HEK293T (cell line): ENCODE results near the gene ACTN2.

Experiments
- CTCF ChIA-PET: fragments of 350-600 bp; formaldehyde crosslinking; extraction: SDS; loops from one replicate; lab custom pipeline; 2021; ENCODE audit warnings: antibody characterized with exemption, inconsistent platforms; lab: Yijun Ruan, JAX
- POLR2A ChIA-PET: fragments of 350-600 bp; formaldehyde crosslinking; extraction: SDS; loops from one replicate; lab custom pipeline; 2020; ENCODE audit warnings: antibody characterized with exemption, inconsistent platforms; lab: Yijun Ruan, JAX
- DNase-seq: peaks from one replicate; pipeline ENCODE4 v3.0.0; 2012; ENCODE audit warnings: mixed read lengths; ENCODE audit errors: extremely low spot score
- ARNT ChIP-seq: fragments of 450-650 bp; IDR thresholded peaks from 2 replicates; pipeline ENCODE4 v1.6.1; 2017; ENCODE audit warnings: mild to moderate bottlenecking
- BHLHE40 ChIP-seq: fragments of 450-650 bp; IDR thresholded peaks from 2 replicates; pipeline ENCODE4 v1.6.1; 2016; ENCODE audit warnings: mild to moderate bottlenecking, moderate library complexity, borderline replicate concordance
- CTBP1 ChIP-seq: fragments of 450-650 bp; IDR thresholded peaks from 2 replicates; pipeline ENCODE4 v1.6.1; 2016; ENCODE audit warnings: borderline replicate concordance
- ELF4 ChIP-seq: fragments of 450-650 bp; IDR thresholded peaks from 2 replicates; pipeline ENCODE4 v1.6.1; 2017; ENCODE audit warnings: antibody characterized with exemption
- FOXA1 ChIP-seq: fragments of 450-650 bp; IDR thresholded peaks from 2 replicates; pipeline ENCODE4 v1.6.1; 2016; ENCODE audit warnings: mild to moderate bottlenecking
- FOXK2 ChIP-seq: fragments of 450-650 bp; IDR thresholded peaks from 2 replicates; pipeline ENCODE4 v1.6.1; 2016; ENCODE audit warnings: mild to moderate bottlenecking
- FOXM1 ChIP-seq: fragments of 450-650 bp; IDR thresholded peaks from 2 replicates; pipeline ENCODE4 v1.6.1; 2017; ENCODE audit warnings: mild to moderate bottlenecking, borderline replicate concordance
- HDGF ChIP-seq: fragments of 450-650 bp; IDR thresholded peaks from 2 replicates; pipeline ENCODE4 v1.6.1; 2017; ENCODE audit warnings: antibody characterized with exemption, borderline replicate concordance
- L3MBTL2 ChIP-seq: fragments of 450-650 bp; conservative IDR thresholded peaks from 2 replicates; pipeline ENCODE4 v1.6.1; 2016; ENCODE audit warnings: mild to moderate bottlenecking
- LEF1 ChIP-seq: fragments of 450-650 bp; IDR thresholded peaks from 2 replicates; pipeline ENCODE4 v1.6.1; 2017; ENCODE audit warnings: mild to moderate bottlenecking, borderline replicate concordance
- NFRKB ChIP-seq: fragments of 450-650 bp; IDR thresholded peaks from 2 replicates; pipeline ENCODE4 v1.6.1; 2016; ENCODE audit warnings: mild to moderate bottlenecking, moderate library complexity
- SP1 ChIP-seq: fragments of 450-650 bp; IDR thresholded peaks from 2 replicates; pipeline ENCODE4 v1.6.1; 2017
- SUZ12 ChIP-seq: fragments of 450-650 bp; IDR thresholded peaks from 2 replicates; pipeline ENCODE4 v1.6.1; 2016; ENCODE audit warnings: mild to moderate bottlenecking
- TARDBP ChIP-seq: fragments of 450-650 bp; IDR thresholded peaks from 2 replicates; pipeline ENCODE4 v1.6.1; 2016
- ZNF384 ChIP-seq: fragments of 450-650 bp; IDR thresholded peaks from 2 replicates; pipeline ENCODE4 v1.6.1; 2016
- TF ChIP-seq, protein P1 (sequence below): fragments of 450-650 bp; IDR thresholded peaks from 2 replicates; pipeline ENCODE4 v1.6.1; 2016

The ACTN2 gene

DNA sequence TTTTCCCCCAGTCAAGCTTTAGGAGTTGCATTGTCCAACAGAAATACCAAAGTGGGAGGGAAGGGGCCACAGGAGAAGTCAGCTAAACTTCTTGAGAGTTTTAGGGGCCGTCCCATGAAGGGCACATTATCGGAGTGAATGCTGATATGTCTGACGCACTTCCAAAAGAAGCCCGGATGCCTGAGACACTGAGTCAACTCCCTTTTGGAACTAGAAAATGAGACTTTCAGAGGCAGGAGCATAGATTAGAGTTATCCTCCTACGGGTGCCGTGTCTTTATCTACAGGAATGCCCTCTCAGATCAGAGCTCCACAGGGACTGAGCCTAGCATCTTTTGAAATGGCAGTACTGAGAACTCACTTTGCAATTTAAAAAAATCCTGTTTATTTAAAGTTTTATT is 13.1 kb downstream of the ACTN2 start:
- TF ChIP-seq ELF4: no peak
- no peak for TF ChIP-seq NFRKB
- no peak for TF ChIP-seq FOXM1
- TF ChIP-seq BHLHE40: no peak
- TF ChIP-seq SP1: no peak
- no peak for TF ChIP-seq ZNF384
- no peak for TF ChIP-seq ARNT
- TF ChIP-seq SUZ12: no peak
- TF ChIP-seq HDGF: no peak
- TF ChIP-seq LEF1: no peak
- no peak for TF ChIP-seq TARDBP
- TF ChIP-seq CTBP1: no peak
- no peak for TF ChIP-seq FOXA1
- no peak for TF ChIP-seq L3MBTL2
- TF ChIP-seq, protein P1, sequence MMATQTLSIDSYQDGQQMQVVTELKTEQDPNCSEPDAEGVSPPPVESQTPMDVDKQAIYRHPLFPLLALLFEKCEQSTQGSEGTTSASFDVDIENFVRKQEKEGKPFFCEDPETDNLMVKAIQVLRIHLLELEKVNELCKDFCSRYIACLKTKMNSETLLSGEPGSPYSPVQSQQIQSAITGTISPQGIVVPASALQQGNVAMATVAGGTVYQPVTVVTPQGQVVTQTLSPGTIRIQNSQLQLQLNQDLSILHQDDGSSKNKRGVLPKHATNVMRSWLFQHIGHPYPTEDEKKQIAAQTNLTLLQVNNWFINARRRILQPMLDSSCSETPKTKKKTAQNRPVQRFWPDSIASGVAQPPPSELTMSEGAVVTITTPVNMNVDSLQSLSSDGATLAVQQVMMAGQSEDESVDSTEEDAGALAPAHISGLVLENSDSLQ: no peak
- TF ChIP-seq FOXK2: no peak
- CTCF ChIA-PET: interaction anchor here (0.6 to 0.9 kb wide), 2 partner anchors 90 to 91 kb away, joined by 3 to 4 read pairs; no protein-coding TSS in a partner anchor

DNA sequence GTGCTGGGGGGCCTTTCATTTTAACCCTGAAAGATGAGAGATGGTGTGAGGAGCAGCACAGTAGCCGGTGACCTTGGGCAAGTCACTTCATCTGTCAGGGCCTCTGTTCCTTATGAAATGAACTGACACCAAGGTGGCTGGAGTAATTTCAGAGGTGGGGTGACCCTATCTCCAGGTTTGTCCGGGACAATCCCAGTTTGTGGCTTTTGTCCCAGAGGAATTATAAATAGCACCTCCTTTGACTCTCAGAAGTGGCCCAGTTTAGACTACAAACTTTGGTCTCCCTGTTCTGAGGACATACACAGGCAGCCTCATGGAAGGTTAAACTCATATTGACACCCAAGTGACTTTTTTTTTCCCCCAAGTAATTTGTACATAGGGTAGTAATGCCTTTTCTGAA is 14.6 kb downstream of the ACTN2 start:
- POLR2A ChIA-PET: no interaction called here
- TF ChIP-seq SUZ12: no peak
- TF ChIP-seq FOXM1: no peak
- TF ChIP-seq TARDBP: no peak
- no peak for TF ChIP-seq CTBP1
- TF ChIP-seq BHLHE40: no peak
- TF ChIP-seq L3MBTL2: no peak
- TF ChIP-seq ZNF384: no peak
- TF ChIP-seq, protein P1: no peak
- no peak for TF ChIP-seq SP1
- no peak for TF ChIP-seq LEF1
- no peak for TF ChIP-seq ELF4
- no peak for TF ChIP-seq HDGF
- TF ChIP-seq FOXK2: no peak
- no peak for TF ChIP-seq FOXA1
- no peak for TF ChIP-seq ARNT
- no peak for TF ChIP-seq NFRKB
- DNase-seq: no peak
- CTCF ChIA-PET: no interaction called here

More for the DNA sequence above, 13.1 kb downstream of the ACTN2 start:
- no peak for DNase-seq
- POLR2A ChIA-PET: no interaction called here

DNA sequence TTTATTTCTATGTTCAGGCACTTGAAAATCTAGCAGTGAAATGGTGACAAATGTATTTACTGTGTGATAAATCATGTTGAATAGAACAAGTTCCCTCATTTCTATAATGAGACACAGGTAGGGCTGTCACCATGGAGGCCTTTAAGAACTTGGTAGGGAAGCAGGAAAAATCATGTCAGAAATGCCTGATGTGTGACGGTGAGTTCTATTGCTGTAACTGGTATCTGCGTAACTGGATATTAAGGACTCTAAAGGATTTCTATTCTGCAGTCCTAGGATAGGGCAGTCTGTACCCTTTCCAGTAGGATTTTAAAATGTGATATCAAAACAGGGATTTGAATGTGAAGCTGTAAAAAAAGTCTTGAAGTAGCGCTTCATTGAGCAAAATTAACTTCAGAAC is 15.5 kb downstream of the ACTN2 start:
- POLR2A ChIA-PET: interaction anchor here (0.8 to 1.8 kb wide), 3 partner anchors 93 to 97 kb away, joined by 3 to 6 read pairs (median 5); partner anchors contain the start of genes HEATR1 and MTR
- CTCF ChIA-PET: interaction anchor here (1.1 kb wide), 1 partner anchor 21 kb away, joined by 3 read pairs; no protein-coding TSS in a partner anchor
- TF ChIP-seq FOXK2 (no peak), LEF1 (no peak), L3MBTL2 (no peak), CTBP1 (no peak), ELF4 (no peak), NFRKB (no peak), SP1 (no peak), BHLHE40 (no peak), TARDBP (no peak), FOXA1 (no peak)
- TF ChIP-seq, protein P1: no peak
- no peak for DNase-seq

DNA sequence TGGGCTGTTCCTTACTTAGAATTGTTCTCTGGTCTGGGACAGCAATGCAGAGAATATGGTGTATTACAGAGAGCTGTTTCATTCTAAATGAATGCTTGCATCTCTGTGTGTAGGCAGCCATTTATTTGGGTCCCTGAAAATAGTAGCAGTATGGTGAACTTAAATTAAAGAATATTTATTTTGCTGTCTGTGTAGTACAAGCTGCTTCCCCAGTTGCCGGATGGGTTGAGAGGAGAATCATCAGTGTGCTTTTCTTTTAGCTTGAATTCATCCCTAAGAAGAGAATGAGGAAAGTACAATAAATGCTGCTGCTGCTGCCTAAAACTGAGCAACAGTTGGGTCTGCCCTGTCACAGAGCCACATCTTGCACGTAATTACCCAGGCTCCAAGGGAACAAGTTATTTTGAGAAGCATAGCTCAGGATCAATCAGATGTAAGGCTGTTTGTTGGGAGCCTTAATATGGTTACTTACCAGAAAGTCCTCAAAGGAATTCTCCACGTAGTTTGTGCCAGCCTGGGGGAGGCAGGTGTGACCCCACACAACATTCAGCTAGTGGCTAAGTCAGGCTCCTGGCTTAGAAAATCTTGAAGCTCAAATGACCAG is 16.6 kb downstream of the ACTN2 start:
- CTCF ChIA-PET: interaction anchor here (0.5 to 0.6 kb wide), 2 partner anchors 19 to 939 kb away, joined by 3 read pairs; no protein-coding TSS in a partner anchor
- POLR2A ChIA-PET: interaction anchor here (0.8 to 1.8 kb wide), 4 partner anchors 92 to 98 kb away, joined by 3 to 6 read pairs (median 4); partner anchors contain the start of genes HEATR1 and MTR
- TF ChIP-seq CTBP1 (no peak), HDGF (no peak), SUZ12 (no peak), SP1 (no peak), ELF4 (no peak), FOXA1 (no peak), ZNF384 (no peak), FOXK2 (no peak), BHLHE40 (no peak), L3MBTL2 (no peak), ARNT (no peak), NFRKB (no peak), LEF1 (no peak), TARDBP (no peak), FOXM1 (no peak)
- TF ChIP-seq, protein P1: no peak
- no peak for DNase-seq

GRCh38 chr1:236705771-236706170 is 19.5 kb downstream of the ACTN2 start:
- no peak for DNase-seq
- CTCF ChIA-PET: interaction anchor here (0.8 kb wide), 1 partner anchor 53 kb away, joined by 3 read pairs; no protein-coding TSS in a partner anchor
- POLR2A ChIA-PET: no interaction called here
- TF ChIP-seq TARDBP: no peak
- TF ChIP-seq CTBP1: no peak
- no peak for TF ChIP-seq FOXK2
- TF ChIP-seq LEF1: no peak
- TF ChIP-seq ARNT: no peak
- TF ChIP-seq FOXA1: no peak
- no peak for TF ChIP-seq HDGF
- no peak for TF ChIP-seq ZNF384
- TF ChIP-seq, protein P1: no peak
- TF ChIP-seq SUZ12: no peak
- no peak for TF ChIP-seq BHLHE40
- TF ChIP-seq FOXM1: no peak
